HL-60 (cell line): ENCODE results near the gene ERICH6.

Experiments
- CTCF ChIP-seq: IDR thresholded peaks from one replicate; pipeline ENCODE4 v1.5.1; 2011; ENCODE audit warnings: low read length, control low read depth, inconsistent platforms; ENCODE audit not compliant: insufficient read depth
- POLR2AphosphoS5 ChIP-seq: IDR thresholded peaks from 2 replicates; pipeline ENCODE4 v1.6.1; 2012; ENCODE audit warnings: low read depth

GRCh38 chr3:150675587-150675986 lies 28.1 kb downstream of the ERICH6 start:
- no peak for TF ChIP-seq CTCF
- TF ChIP-seq POLR2AphosphoS5: no peak
